Measurements from ENCODE around the gene TXNL4A. TPM values are rescaled to one million over a fixed set of nuclear protein-coding genes. Genes with fewer than 3 reads are reported as not detected.

TXNL4A gene
- total RNA-seq, 3 donors from 2014 or later (not counting 1 experiment from before 2014, with no cell fraction given) = 63.2 to 69.1 (median 66.4) TPM

DNA sequence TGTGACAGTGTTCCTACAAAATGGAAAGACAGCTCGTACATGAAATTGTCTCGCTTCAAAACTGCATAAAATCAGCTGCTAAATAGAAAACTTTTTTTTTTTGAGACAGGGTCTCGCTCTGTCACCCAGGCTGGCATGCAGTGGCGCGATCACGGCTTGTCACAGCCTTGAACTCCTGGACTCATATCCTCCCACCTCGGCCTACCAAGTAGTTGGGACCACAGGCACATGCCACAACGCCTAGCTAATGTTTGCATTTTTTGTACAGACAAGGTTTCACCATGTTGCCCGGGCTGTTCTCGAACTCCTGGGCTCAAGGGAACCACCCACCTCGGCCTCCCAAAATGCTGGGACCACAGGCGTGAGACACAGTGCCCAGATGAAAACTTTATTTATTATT, 3.2 kb downstream of the TXNL4A start:
- WGBS (ENCODE audit: insufficient coverage) = 94% methylated on average over 12 of the region's 12 CpGs
- H3K27ac Mint-ChIP-seq = no peak overlapping the region
- TF ChIP-seq, protein P1, sequence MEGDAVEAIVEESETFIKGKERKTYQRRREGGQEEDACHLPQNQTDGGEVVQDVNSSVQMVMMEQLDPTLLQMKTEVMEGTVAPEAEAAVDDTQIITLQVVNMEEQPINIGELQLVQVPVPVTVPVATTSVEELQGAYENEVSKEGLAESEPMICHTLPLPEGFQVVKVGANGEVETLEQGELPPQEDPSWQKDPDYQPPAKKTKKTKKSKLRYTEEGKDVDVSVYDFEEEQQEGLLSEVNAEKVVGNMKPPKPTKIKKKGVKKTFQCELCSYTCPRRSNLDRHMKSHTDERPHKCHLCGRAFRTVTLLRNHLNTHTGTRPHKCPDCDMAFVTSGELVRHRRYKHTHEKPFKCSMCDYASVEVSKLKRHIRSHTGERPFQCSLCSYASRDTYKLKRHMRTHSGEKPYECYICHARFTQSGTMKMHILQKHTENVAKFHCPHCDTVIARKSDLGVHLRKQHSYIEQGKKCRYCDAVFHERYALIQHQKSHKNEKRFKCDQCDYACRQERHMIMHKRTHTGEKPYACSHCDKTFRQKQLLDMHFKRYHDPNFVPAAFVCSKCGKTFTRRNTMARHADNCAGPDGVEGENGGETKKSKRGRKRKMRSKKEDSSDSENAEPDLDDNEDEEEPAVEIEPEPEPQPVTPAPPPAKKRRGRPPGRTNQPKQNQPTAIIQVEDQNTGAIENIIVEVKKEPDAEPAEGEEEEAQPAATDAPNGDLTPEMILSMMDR (IDR thresholded peaks at IDR 0.05) = no peak
- intact Hi-C loops (cut with micrococcal nuclease) = loop anchor here (5.0 kb wide), 1 partner anchor 33 kb away; the partner anchor contains the start of gene SLC66A2
- H3K4me3 Mint-ChIP-seq = no peak overlapping the region
- no peaks in the 10 kb centered on the region for H3K9me3 ChIP-seq (ENCODE audit: control insufficient read depth, insufficient read depth, low read length)
- DNase-seq (no peak), ATAC-seq (no peak)
- H3K4me3 ChIP-seq (ENCODE audit: low read length) = no peak overlapping the region
- no peak overlapping the region for H3K27ac ChIP-seq (ENCODE audit: low read length)
- H3K4me1 Mint-ChIP-seq = peaks cover 52 to 61% of the 10 kb centered on the region in 2 donors
- H3K27me3 Mint-ChIP-seq (ENCODE audit: low read depth in 2 of 2) = no peaks in the 10 kb centered on the region
- H3K36me3 Mint-ChIP-seq = no peaks in the 10 kb centered on the region
- peaks cover 5% of the 10 kb centered on the region for H3K36me3 ChIP-seq (ENCODE audit: control insufficient read depth, insufficient read depth, low read length)
- H3K27me3 ChIP-seq (ENCODE audit: control insufficient read depth, insufficient read depth, low read length) = no peaks in the 10 kb centered on the region
- no peaks in the 10 kb centered on the region for H3K9me3 Mint-ChIP-seq
- H3K4me1 ChIP-seq (ENCODE audit: control insufficient read depth, insufficient read depth, low read length) = peaks cover 46% of the 10 kb centered on the region

DNA sequence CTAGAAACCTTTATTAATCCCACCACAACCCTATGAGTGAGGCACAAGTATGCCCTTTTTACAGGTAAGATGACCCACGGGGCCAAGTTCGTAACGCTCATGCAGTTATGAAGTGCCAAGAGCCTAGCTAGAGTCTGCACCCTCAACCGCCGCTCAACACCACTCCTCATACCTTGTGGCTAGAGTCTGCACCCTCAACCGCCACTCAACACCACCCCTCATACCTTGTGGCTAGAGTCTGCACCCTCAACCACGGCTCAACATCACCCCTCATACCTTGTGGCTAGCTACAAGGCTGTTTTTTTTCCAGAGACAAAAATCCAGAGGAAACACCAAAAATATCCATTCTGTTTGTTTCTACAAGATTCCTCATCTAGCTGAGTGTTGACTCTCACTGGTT, 4.6 kb downstream of the TXNL4A start:
- no peaks in the 10 kb centered on the region for H3K36me3 Mint-ChIP-seq
- H3K27ac Mint-ChIP-seq = peak overlapping the region; percentile 54 to 76
- no peak overlapping the region for H3K27ac ChIP-seq (ENCODE audit: low read length)
- TF ChIP-seq, protein P1 (IDR thresholded peaks at IDR 0.05) = no peak
- H3K27me3 ChIP-seq (ENCODE audit: control insufficient read depth, insufficient read depth, low read length) = no peaks in the 10 kb centered on the region
- H3K4me3 ChIP-seq (ENCODE audit: low read length) = no peak overlapping the region
- peak overlapping the region; percentile 62 for H3K4me3 Mint-ChIP-seq
- WGBS (ENCODE audit: insufficient coverage) = 25% methylated on average over 7 of the region's 7 CpGs
- peaks cover 7% of the 10 kb centered on the region for H3K36me3 ChIP-seq (ENCODE audit: control insufficient read depth, insufficient read depth, low read length)
- no peaks in the 10 kb centered on the region for H3K9me3 Mint-ChIP-seq
- DNase-seq = peak; percentile 20 to 27
- peaks cover 43% of the 10 kb centered on the region for H3K4me1 ChIP-seq (ENCODE audit: control insufficient read depth, insufficient read depth, low read length)
- peaks cover 57 to 65% of the 10 kb centered on the region in 2 donors for H3K4me1 Mint-ChIP-seq
- H3K9me3 ChIP-seq (ENCODE audit: control insufficient read depth, insufficient read depth, low read length) = no peaks in the 10 kb centered on the region
- ATAC-seq = peak in 1 of 3 donors; percentile 38
- H3K27me3 Mint-ChIP-seq (ENCODE audit: low read depth in 2 of 2) = no peaks in the 10 kb centered on the region
- intact Hi-C loops (cut with micrococcal nuclease) = no loop called here

DNA sequence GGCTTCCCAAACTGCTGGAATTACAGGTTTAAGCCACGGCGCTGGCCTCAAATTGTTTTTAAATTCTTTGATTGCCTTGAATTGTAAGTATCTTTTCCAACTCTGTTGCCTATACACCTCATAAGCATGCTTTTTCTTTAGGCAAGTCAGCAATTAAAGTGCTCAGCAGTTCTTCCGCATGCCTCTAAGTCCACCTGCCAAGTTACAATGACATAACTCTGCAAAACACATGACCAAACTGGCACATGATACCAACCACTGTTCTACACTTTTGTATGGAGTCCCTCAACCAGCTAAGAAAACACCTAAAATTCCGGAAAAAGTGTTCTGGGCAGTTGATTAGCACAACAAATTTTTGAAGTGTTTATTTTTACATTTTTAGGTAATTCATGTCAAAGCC, 5.1 kb downstream of the TXNL4A start:
- intact Hi-C loops (cut with micrococcal nuclease) = no loop called here
- Histone ChIP-seq H3K4me3 (ENCODE audit: low read length) (no peak overlapping the region), H3K27ac (ENCODE audit: low read length) (no peak overlapping the region), H3K4me1 (ENCODE audit: control insufficient read depth, insufficient read depth, low read length) (peaks cover 42% of the 10 kb centered on the region), H3K27me3 (ENCODE audit: control insufficient read depth, insufficient read depth, low read length) (no peaks in the 10 kb centered on the region), H3K36me3 (ENCODE audit: control insufficient read depth, insufficient read depth, low read length) (peaks cover 7% of the 10 kb centered on the region), H3K9me3 (ENCODE audit: control insufficient read depth, insufficient read depth, low read length) (no peaks in the 10 kb centered on the region)
- no peak for ATAC-seq
- H3K4me1 Mint-ChIP-seq = peaks cover 57 to 65% of the 10 kb centered on the region in 2 donors
- H3K27ac Mint-ChIP-seq = no peak overlapping the region
- TF ChIP-seq, protein P1 (IDR thresholded peaks at IDR 0.05) = no peak
- WGBS (ENCODE audit: insufficient coverage) = 86% methylated on average over 4 of the region's 4 CpGs
- H3K9me3 Mint-ChIP-seq = no peaks in the 10 kb centered on the region
- H3K36me3 Mint-ChIP-seq = no peaks in the 10 kb centered on the region
- no peak overlapping the region for H3K4me3 Mint-ChIP-seq
- DNase-seq = no peak
- no peaks in the 10 kb centered on the region for H3K27me3 Mint-ChIP-seq (ENCODE audit: low read depth in 2 of 2)

DNA sequence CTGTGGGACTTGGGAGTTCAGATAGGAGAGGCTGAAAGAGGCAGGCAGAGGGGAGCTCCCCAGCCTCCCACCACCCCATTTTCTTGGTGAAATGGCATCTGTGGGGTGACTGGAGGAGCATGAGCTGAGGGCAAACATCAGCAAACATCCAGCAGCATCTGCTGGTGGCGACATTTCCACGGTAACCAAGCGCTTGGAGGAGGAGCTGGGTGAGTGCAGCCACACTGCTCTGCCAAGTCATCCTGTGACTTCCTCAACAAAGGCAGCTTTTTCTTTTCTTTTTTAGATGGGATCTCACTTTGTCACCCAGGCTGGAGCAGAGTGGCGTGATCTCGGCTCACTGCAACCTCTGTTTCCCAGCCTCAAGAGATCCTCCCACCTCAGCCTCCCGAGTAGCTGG, 5.6 kb downstream of the TXNL4A start:
- H3K9me3 ChIP-seq (ENCODE audit: control insufficient read depth, insufficient read depth, low read length) = no peaks in the 10 kb centered on the region
- TF ChIP-seq, protein P1 (IDR thresholded peaks at IDR 0.05) = no peak
- DNase-seq = peak in 1 of 2 donors; percentile 26
- Mint-ChIP-seq H3K27ac (peak overlapping the region in 1 of 2 donors; percentile 56), H3K9me3 (no peaks in the 10 kb centered on the region), H3K36me3 (no peaks in the 10 kb centered on the region), H3K27me3 (ENCODE audit: low read depth in 2 of 2) (no peaks in the 10 kb centered on the region), H3K4me3 (no peak overlapping the region), H3K4me1 (peaks cover 61 to 70% of the 10 kb centered on the region in 2 donors)
- no peak overlapping the region for H3K27ac ChIP-seq (ENCODE audit: low read length)
- peak in 2 of 3 donors; percentile 59 to 64 for ATAC-seq
- intact Hi-C loops (cut with micrococcal nuclease) = no loop called here
- WGBS (ENCODE audit: insufficient coverage) = 69% methylated on average over 5 of the region's 6 CpGs
- H3K4me1 ChIP-seq (ENCODE audit: control insufficient read depth, insufficient read depth, low read length) = peaks cover 42% of the 10 kb centered on the region
- no peaks in the 10 kb centered on the region for H3K27me3 ChIP-seq (ENCODE audit: control insufficient read depth, insufficient read depth, low read length)
- peaks cover 7% of the 10 kb centered on the region for H3K36me3 ChIP-seq (ENCODE audit: control insufficient read depth, insufficient read depth, low read length)
- no peak overlapping the region for H3K4me3 ChIP-seq (ENCODE audit: low read length)

Measured in natural killer cell (primary cell).